Thyroid gland (tissue), 4 donors: ENCODE data around the gene ATXN1L. TPM values are rescaled to one million over a fixed set of nuclear protein-coding genes. Genes with fewer than 3 reads are reported as not detected.

Source experiments
- DNase-seq, 2 donors: peaks; one replicate each; pipeline ENCODE4 v3.0.0-alpha.2; 2019
- H3K27ac ChIP-seq, 3 donors: fragments of 200-600 bp; sonication (generic); 1 replicate in 2 of 3; 2 replicates in 1 of 3; pipeline ENCODE4 v1.5.1; 2016 to 2019; ENCODE audit warnings: mild to moderate bottlenecking in 1 of 3, moderate library complexity in 1 of 3
- H3K27me3 ChIP-seq: fragments of 200-600 bp; sonication (generic); one replicate; pipeline ENCODE4 v1.5.1; 2019
- H3K36me3 ChIP-seq, 2 donors: fragments of 200-600 bp; sonication (generic); one replicate each; pipeline ENCODE4 v1.5.1; 2016 to 2019
- H3K4me1 ChIP-seq, 2 donors: fragments of 200-600 bp; sonication (generic); one replicate each; pipeline ENCODE4 v1.5.1; 2017 to 2019
- H3K4me3 ChIP-seq, 3 donors: fragments of 200-600 bp; sonication (generic); replicated peaks in 1 of 3; 1 replicate in 2 of 3; 2 replicates in 1 of 3; pipeline ENCODE4 v1.5.1; 2016; ENCODE audit warnings: mild to moderate bottlenecking in 1 of 3
- H3K9me3 ChIP-seq: fragments of 200-600 bp; sonication (generic); one replicate; pipeline ENCODE4 v1.5.1; 2017
- CTCF ChIP-seq, 6 experiments: fragments of 200-600 bp in 3 of 6; fragments of 450-650 bp in 3 of 6; sonication (generic) in 3 of 6; IDR thresholded peaks; one replicate each; pipeline ENCODE4 v1.5.1; 2016 to 2019; ENCODE audit warnings: antibody characterized with exemption in 6 of 6, mild to moderate bottlenecking in 2 of 6, inconsistent platforms in 1 of 6, moderate library complexity in 1 of 6
- POLR2A ChIP-seq, 2 donors: fragments of 450-650 bp; IDR thresholded peaks; one replicate each; pipeline ENCODE4 v1.6.1; 2017; ENCODE audit warnings: antibody characterized with exemption in 2 of 2, mild to moderate bottlenecking in 2 of 2, moderate library complexity in 1 of 2
- WGBS, 2 donors: methylation state at CpG; one replicate each; pipeline ENCODE4 v1.1.5; 2017; 5-methylcytosine and 5-hydroxymethylcytosine counted together
- intact Hi-C: fragments of 100-400 bp; cut with DNase I; formaldehyde crosslinking; loops from one replicate; pipeline ENCODE4 v1.15.1; 2023
- total RNA-seq, 4 donors: library from RNA; depleted of rRNA; stranded (reverse); fragments of >200 nt; gene quantifications; one replicate each; pipeline ENCODE4 v1.2.3, GENCODE V29; 2016

Gene ATXN1L
- total RNA-seq, 4 donors from 2014 or later, result 23.2 to 39.4 (median 27.1) TPM

- Histone ChIP-seq H3K27me3 (no peaks in the 10 kb centered on the region), H3K27ac (no peak overlapping the region), H3K4me3 (no peak overlapping the region), H3K9me3 (no peaks in the 10 kb centered on the region), H3K4me1 (peaks cover 2 to 5% of the 10 kb centered on the region in 2 donors), H3K36me3 (peaks cover 32 to 34% of the 10 kb centered on the region in 2 donors)
- WGBS, 2 donors, result 83 to 92% methylated on average over 3 of the region's 3 CpGs
- TF ChIP-seq POLR2A (IDR thresholded peaks at IDR 0.05) (no peak), CTCF (IDR thresholded peaks at IDR 0.05) (no peak)
- intact Hi-C loops, result no loop called here
- DNase-seq, result no peak
Observed at GRCh38 chr16:71852158-71852557, 6.4 kb downstream of the ATXN1L start.

- WGBS, 2 donors, result 95 to 97% methylated on average over 4 of the region's 4 CpGs
- intact Hi-C loops, result no loop called here
- Histone ChIP-seq H3K9me3 (no peaks in the 10 kb centered on the region), H3K4me3 (no peak overlapping the region), H3K27me3 (no peaks in the 10 kb centered on the region), H3K27ac (no peak overlapping the region), H3K36me3 (peaks cover 32 to 34% of the 10 kb centered on the region in 2 donors), H3K4me1 (peaks cover 0 to 1% of the 10 kb centered on the region in 2 donors)
- no peak for DNase-seq
- TF ChIP-seq CTCF (IDR thresholded peaks at IDR 0.05) (no peak), POLR2A (IDR thresholded peaks at IDR 0.05) (no peak)
Observed at GRCh38 chr16:71852561-71852960, 6.8 kb downstream of the ATXN1L start.

GRCh38 chr16:71853413-71853812 lies 7.6 kb downstream of the ATXN1L start:
- no peak for TF ChIP-seq POLR2A (IDR thresholded peaks at IDR 0.05)
- TF ChIP-seq CTCF (IDR thresholded peaks at IDR 0.05), result no peak
- Histone ChIP-seq H3K4me1 (no peaks in the 10 kb centered on the region), H3K27me3 (no peaks in the 10 kb centered on the region), H3K27ac (no peak overlapping the region), H3K4me3 (no peak overlapping the region), H3K36me3 (peaks cover 32 to 34% of the 10 kb centered on the region in 2 donors), H3K9me3 (no peaks in the 10 kb centered on the region)
- DNase-seq, result no peak
- WGBS, 2 donors, result 88 to 92% methylated on average over 4 of the region's 4 CpGs
- intact Hi-C loops, result no loop called here

- 88 to 91% methylated on average over 4 of the region's 4 CpGs for WGBS, 2 donors
- intact Hi-C loops, result no loop called here
- no peak overlapping the region for H3K27ac ChIP-seq
Observed at GRCh38 chr16:71854369-71854948, 8.7 kb downstream of the ATXN1L start.

More at GRCh38 chr16:71854369-71854948, 8.7 kb downstream of the ATXN1L start:
- no peak overlapping the region for H3K4me3 ChIP-seq
- peaks cover 25 to 29% of the 10 kb centered on the region in 2 donors for H3K36me3 ChIP-seq
- no peak for TF ChIP-seq CTCF (IDR thresholded peaks at IDR 0.05)
- TF ChIP-seq POLR2A (IDR thresholded peaks at IDR 0.05), result no peak
- H3K27me3 ChIP-seq, result no peaks in the 10 kb centered on the region
- no peak for DNase-seq
- no peaks in the 10 kb centered on the region for H3K4me1 ChIP-seq
- H3K9me3 ChIP-seq, result no peaks in the 10 kb centered on the region
